ENCODE measurements around the gene NFATC4.

NFATC4 gene

DNA sequence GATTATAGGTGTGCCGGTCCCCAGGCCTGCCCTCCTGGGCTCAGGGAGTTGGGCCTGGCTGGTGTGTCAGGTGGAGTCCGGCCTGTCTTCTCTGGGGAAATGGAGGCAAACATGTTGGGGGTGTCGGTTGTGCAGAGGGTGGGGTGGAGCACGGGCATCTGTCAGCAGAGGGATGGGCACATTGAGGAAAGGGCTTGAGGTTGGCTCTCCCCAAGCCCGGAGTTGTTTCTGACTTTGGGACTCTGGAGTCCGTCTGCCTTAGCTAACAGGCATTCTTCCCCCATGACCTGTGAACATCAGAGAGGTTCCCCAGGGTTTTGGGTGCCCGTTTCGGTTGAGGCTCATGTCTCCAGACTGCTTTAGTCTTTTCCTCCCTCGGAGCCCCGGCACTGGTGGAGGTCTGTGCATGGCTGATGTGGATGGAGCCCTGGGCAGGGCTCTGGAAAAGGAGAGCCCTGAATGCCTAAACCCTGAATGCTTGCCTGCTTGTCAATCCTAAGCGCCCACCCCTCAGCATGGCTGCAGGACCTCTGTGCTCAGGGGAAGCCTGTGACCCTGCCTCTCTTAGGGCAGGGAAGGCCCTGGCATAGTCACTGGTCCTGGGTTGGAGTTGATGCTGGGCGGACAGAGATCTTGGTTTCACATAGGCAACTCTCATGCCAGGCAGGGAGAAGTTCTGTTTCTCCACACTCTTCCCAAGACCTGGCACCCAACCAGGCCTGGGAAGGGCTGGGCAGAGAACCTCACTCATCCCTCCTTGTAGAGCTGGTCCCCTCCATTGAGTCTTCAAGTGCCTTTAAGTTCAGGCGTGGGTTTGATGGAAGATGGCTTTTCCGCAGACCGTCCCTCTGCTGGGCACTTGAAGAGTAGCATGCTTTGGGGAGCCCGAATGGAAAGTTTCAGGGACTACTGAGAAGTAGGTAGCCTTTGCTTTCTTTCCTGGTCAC lies 43.7 kb downstream of the NFATC4 start:
- in situ Hi-C loops (cut with MboI; ENCODE audit: low pct_unique_long_range_greater_than_20kb, low sequenced_read_pairs, unreplicated experiment) = no loop called here
- DNase-seq (ENCODE audit: low spot score) = peak; percentile 80
- TF ChIP-seq, protein P1, sequence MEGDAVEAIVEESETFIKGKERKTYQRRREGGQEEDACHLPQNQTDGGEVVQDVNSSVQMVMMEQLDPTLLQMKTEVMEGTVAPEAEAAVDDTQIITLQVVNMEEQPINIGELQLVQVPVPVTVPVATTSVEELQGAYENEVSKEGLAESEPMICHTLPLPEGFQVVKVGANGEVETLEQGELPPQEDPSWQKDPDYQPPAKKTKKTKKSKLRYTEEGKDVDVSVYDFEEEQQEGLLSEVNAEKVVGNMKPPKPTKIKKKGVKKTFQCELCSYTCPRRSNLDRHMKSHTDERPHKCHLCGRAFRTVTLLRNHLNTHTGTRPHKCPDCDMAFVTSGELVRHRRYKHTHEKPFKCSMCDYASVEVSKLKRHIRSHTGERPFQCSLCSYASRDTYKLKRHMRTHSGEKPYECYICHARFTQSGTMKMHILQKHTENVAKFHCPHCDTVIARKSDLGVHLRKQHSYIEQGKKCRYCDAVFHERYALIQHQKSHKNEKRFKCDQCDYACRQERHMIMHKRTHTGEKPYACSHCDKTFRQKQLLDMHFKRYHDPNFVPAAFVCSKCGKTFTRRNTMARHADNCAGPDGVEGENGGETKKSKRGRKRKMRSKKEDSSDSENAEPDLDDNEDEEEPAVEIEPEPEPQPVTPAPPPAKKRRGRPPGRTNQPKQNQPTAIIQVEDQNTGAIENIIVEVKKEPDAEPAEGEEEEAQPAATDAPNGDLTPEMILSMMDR (IDR thresholded peaks at IDR 0.05; ENCODE audit: extremely low read depth, insufficient read depth, missing control alignments) = peak; percentile 73

DNA sequence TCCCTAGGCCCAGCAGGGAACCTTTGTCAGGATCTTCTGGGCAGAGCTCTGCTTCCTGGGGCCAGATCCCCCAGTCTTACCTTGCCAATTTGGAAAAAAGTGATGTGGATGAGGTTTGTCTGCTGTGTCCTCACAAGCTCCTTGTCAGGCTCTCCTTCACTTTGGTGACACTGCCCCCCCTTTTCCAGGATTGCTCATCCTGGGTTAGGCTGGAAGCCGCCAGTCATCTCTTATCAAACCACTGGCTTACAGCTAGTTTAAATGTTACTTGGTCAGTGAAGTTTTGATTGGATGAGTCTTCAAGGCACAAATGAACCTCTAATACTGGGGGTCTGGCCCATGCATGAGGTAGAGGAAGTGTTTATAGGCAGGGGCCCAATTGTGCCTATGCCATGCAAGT lies 46.1 kb downstream of the NFATC4 start:
- in situ Hi-C loops (cut with MboI; ENCODE audit: low pct_unique_long_range_greater_than_20kb, low sequenced_read_pairs, unreplicated experiment) = no loop called here
- DNase-seq (ENCODE audit: low spot score) = no peak
- TF ChIP-seq, protein P1 (IDR thresholded peaks at IDR 0.05; ENCODE audit: extremely low read depth, insufficient read depth, missing control alignments) = no peak

DNA sequence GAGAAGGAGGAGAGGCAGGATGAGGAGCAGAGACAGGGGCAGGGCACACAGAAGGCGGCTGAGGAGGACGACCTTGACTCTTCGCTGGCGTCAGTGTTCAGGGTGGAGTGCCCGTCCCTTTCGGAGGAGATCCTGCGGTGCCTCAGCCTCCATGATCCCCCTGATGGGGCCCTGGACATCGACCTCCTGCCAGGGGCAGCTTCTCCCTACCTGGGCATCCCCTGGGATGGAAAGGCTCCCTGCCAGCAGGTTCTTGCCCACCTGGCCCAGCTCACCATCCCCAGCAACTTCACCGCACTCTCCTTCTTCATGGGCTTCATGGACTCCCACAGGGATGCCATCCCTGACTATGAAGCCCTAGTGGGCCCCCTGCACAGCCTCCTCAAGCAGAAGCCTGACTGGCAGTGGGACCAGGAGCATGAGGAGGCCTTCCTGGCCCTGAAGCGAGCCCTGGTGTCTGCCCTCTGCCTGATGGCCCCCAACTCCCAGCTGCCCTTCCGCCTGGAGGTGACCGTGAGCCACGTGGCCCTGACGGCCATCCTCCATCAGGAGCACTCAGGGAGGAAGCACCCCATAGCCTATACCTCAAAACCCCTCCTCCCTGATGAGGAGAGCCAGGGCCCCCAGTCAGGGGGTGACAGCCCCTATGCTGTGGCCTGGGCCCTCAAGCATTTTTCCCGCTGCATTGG lies 46.9 kb downstream of the NFATC4 start:
- TF ChIP-seq, protein P1 (IDR thresholded peaks at IDR 0.05; ENCODE audit: extremely low read depth, insufficient read depth, missing control alignments) = no peak
- DNase-seq (ENCODE audit: low spot score) = no peak
- in situ Hi-C loops (cut with MboI; ENCODE audit: low pct_unique_long_range_greater_than_20kb, low sequenced_read_pairs, unreplicated experiment) = no loop called here

DNA sequence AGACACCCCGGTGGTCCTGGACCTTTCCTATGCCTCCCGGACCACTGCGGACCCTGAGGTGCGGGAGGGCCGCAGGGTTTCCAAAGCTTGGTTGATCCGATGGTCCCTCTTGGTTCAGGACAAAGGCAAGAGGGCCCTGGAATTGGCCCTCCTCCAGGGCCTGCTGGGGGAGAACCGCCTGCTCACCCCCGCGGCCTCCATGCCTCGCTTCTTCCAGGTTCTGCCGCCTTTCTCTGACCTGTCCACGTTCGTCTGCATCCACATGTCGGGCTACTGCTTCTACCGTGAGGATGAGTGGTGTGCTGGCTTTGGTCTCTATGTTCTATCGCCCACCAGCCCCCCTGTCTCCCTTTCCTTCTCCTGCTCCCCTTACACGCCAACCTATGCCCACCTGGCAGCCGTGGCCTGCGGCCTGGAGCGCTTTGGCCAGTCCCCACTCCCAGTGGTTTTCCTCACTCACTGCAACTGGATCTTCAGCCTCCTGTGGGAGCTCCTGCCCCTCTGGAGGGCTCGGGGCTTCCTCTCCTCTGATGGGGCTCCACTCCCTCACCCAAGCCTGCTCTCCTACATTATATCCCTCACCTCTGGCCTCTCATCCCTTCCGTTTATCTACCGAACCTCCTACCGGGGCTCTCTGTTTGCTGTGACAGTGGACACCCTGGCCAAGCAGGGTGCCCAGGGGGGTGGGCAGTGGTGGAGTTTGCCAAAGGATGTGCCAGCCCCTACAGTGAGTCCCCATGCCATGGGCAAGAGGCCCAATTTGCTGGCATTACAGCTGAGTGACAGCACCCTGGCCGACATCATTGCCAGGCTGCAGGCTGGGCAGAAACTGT lies 47.7 kb downstream of the NFATC4 start:
- in situ Hi-C loops (cut with MboI; ENCODE audit: low pct_unique_long_range_greater_than_20kb, low sequenced_read_pairs, unreplicated experiment) = no loop called here
- TF ChIP-seq, protein P1 (IDR thresholded peaks at IDR 0.05; ENCODE audit: extremely low read depth, insufficient read depth, missing control alignments) = no peak
- DNase-seq (ENCODE audit: low spot score) = no peak

DNA sequence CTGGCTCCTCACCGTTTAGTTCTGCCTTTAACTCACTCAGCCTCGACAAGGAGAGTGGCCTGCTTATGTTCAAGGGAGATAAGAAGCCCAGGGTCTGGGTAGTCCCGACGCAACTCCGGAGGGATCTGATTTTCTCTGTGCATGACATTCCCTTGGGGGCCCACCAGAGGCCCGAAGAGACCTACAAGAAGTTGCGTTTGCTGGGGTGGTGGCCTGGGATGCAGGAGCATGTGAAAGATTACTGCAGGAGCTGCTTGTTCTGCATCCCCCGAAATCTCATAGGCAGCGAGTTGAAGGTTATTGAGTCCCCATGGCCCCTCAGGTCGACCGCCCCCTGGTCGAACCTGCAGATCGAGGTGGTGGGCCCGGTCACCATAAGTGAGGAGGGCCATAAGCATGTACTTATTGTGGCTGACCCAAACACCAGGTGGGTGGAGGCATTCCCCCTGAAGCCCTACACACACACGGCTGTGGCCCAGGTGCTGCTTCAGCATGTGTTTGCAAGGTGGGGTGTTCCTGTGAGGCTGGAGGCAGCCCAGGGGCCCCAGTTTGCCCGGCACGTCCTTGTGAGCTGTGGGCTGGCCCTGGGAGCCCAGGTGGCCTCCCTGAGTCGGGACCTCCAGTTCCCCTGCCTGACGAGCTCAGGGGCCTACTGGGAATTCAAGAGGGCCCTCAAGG lies 48.4 kb downstream of the NFATC4 start:
- no peak for DNase-seq (ENCODE audit: low spot score)
- TF ChIP-seq, protein P1 (IDR thresholded peaks at IDR 0.05; ENCODE audit: extremely low read depth, insufficient read depth, missing control alignments) = no peak
- in situ Hi-C loops (cut with MboI; ENCODE audit: low pct_unique_long_range_greater_than_20kb, low sequenced_read_pairs, unreplicated experiment) = no loop called here

All from GM13977 (cell line).